GM12878 (cell line): ENCODE results near the gene TMEM167A. TPM values are rescaled to one million over a fixed set of nuclear protein-coding genes. Genes with fewer than 3 reads are reported as not detected.

ENCODE experiments used
- ATAC-seq: fragments of 200-7000 bp; cut with Tn5 transposase; 3 replicates; pipeline ENCODE4 v1.9.1; 2020; ENCODE audit warnings: mild to moderate bottlenecking, moderate library complexity
- BruUV-seq: library from RNA; stranded (reverse); fragments of 400-500 nt; replicated peaks from 2 replicates; lab custom pipeline; 2021; lab: Mats Ljungman, UMichigan
- CTCF ChIA-PET: fragments of 300-600 bp; sonication (Branson Sonifier 250); formaldehyde crosslinking; extraction: SDS; loops from one replicate; lab custom pipeline; 2021; ENCODE audit warnings: inconsistent platforms; lab: Yijun Ruan, JAX
- POLR2A ChIA-PET: fragments of 350-600 bp; formaldehyde crosslinking; extraction: SDS; loops from one replicate; lab custom pipeline; 2021; ENCODE audit warnings: inconsistent platforms; lab: Charles Lee
- RAD21 ChIA-PET: fragments of 300-600 bp; sonication (Branson Sonifier 250); formaldehyde crosslinking; loops from one replicate; lab custom pipeline; 2023; ENCODE audit warnings: antibody characterized with exemption; ENCODE audit not compliant: unreplicated experiment; lab: Charles Lee
- SMC1A ChIA-PET: fragments of 300-600 bp; sonication (Branson Sonifier 250); formaldehyde crosslinking; loops from one replicate; lab custom pipeline; 2023; ENCODE audit not compliant: unreplicated experiment, uncharacterized antibody; lab: Charles Lee
- DNase-seq: peaks from one replicate; pipeline ENCODE4 v3.0.0-alpha.2; 2011; ENCODE audit warnings: low read depth, low spot score
- FAIRE-seq: peaks from 3 replicates; lab custom pipeline; 2011; peaks lifted over from hg19 to GRCh38; lab: Jason Lieb, UNC
- H2AFZ ChIP-seq: 2 replicates; pipeline ENCODE4 v1.6.0; 2011; ENCODE audit warnings: low read depth, low read length, control low read depth; ENCODE audit not compliant: control insufficient read depth
- H3K27ac ChIP-seq: 2 replicates; pipeline ENCODE4 v1.5.1; 2011; ENCODE audit warnings: control low read depth; ENCODE audit not compliant: control insufficient read depth, insufficient read depth
- H3K27me3 ChIP-seq, 2 experiments: replicated peaks in 1 of 2; 2 replicates each; pipeline versions ENCODE4 v1.6.0 to v1.6.1; 2011; ENCODE audit warnings: low read length in 1 of 2; ENCODE audit not compliant: control insufficient read depth in 2 of 2, insufficient read depth in 2 of 2
- H3K36me3 ChIP-seq, 2 experiments: 2 replicates each; pipeline ENCODE4 v1.5.1; 2011; ENCODE audit warnings: low read length in 1 of 2; ENCODE audit not compliant: control insufficient read depth in 2 of 2, insufficient read depth in 2 of 2
- H3K4me1 ChIP-seq: 2 replicates; pipeline ENCODE4 v1.6.1; 2011; ENCODE audit warnings: mild to moderate bottlenecking, low read length, moderate library complexity, mixed read lengths; ENCODE audit not compliant: control insufficient read depth, insufficient read depth
- H3K4me2 ChIP-seq: 2 replicates; pipeline ENCODE4 v1.6.0; 2011; ENCODE audit warnings: control low read depth; ENCODE audit not compliant: control insufficient read depth, insufficient read depth
- H3K4me3 ChIP-seq: fragments of 200-600 bp; sonication (generic); 2 replicates; pipeline ENCODE4 v1.5.1; 2016
- H3K79me2 ChIP-seq: 2 replicates; pipeline ENCODE4 v1.6.0; 2011; ENCODE audit warnings: low read length; ENCODE audit not compliant: control insufficient read depth, insufficient read depth
- H3K9ac ChIP-seq: 2 replicates; pipeline ENCODE4 v1.8.0; 2011; ENCODE audit warnings: low read length, control low read depth, mixed read lengths; ENCODE audit not compliant: control insufficient read depth, insufficient read depth
- H3K9me3 ChIP-seq: replicated peaks from 3 replicates; pipeline ENCODE4 v1.5.1; 2011; ENCODE audit warnings: mild to moderate bottlenecking, low read length; ENCODE audit not compliant: control insufficient read depth, insufficient read depth
- H4K20me1 ChIP-seq: 2 replicates; pipeline ENCODE4 v1.6.0; 2011; ENCODE audit not compliant: control insufficient read depth, insufficient read depth
- ATF7 ChIP-seq: fragments of 450-650 bp; IDR thresholded peaks from 2 replicates; pipeline ENCODE4 v1.6.1; 2016; ENCODE audit warnings: low read depth, mild to moderate bottlenecking
- CHD1 ChIP-seq: IDR thresholded peaks from 2 replicates; pipeline ENCODE4 v1.6.1; 2012; ENCODE audit warnings: low read depth, low read length, improper control_type of control experiment
- ESRRA ChIP-seq: IDR thresholded peaks from 2 replicates; pipeline ENCODE4 v1.6.1; 2012; ENCODE audit warnings: mild to moderate bottlenecking, low read length, improper control_type of control experiment
- FOS ChIP-seq: IDR thresholded peaks from 3 replicates; pipeline ENCODE4 v1.6.1; 2011; ENCODE audit warnings: borderline replicate concordance; ENCODE audit not compliant: insufficient read length; ENCODE audit errors: extremely low read depth
- GABPA ChIP-seq: IDR thresholded peaks from 2 replicates; pipeline ENCODE4 v1.6.1; 2014; ENCODE audit warnings: antibody characterized with exemption, low read depth, mild to moderate bottlenecking, inconsistent platforms
- IRF4 ChIP-seq: IDR thresholded peaks from 2 replicates; pipeline ENCODE4 v1.6.1; 2011; ENCODE audit warnings: low read depth, low read length
- RBBP5 ChIP-seq: fragments of 200-600 bp; sonication (generic); conservative IDR thresholded peaks from 2 replicates; pipeline ENCODE4 v1.6.1; 2016
- SMAD1 ChIP-seq: fragments of 450-650 bp; IDR thresholded peaks from 2 replicates; pipeline ENCODE4 v1.6.1; 2018; ENCODE audit warnings: mild to moderate bottlenecking, low read depth; ENCODE audit not compliant: partially characterized antibody
- TBL1XR1 ChIP-seq: IDR thresholded peaks from 2 replicates; pipeline ENCODE4 v1.6.1; 2012; ENCODE audit warnings: low read depth, low read length, improper control_type of control experiment
- YY1 ChIP-seq: IDR thresholded peaks from 2 replicates; pipeline ENCODE4 v1.6.1; 2011; ENCODE audit warnings: low read depth, mild to moderate bottlenecking, low read length
- ZNF274 ChIP-seq: IDR thresholded peaks from one replicate; pipeline ENCODE4 v1.8.0; 2011; ENCODE audit not compliant: insufficient read length, insufficient read depth
- in situ Hi-C: fragments of 300-500 bp; cut with MboI; formaldehyde crosslinking; loops from 9 replicates; pipeline ENCODE4 v1.14.3; 2018; ENCODE audit warnings: mixed read lengths
- intact Hi-C: fragments of 100-400 bp; cut with micrococcal nuclease; formaldehyde crosslinking; loops from one replicate; pipeline ENCODE4 v1.14.2; 2022; ENCODE audit not compliant: unreplicated experiment
- polyA plus RNA-seq, 11 experiments: library from polyadenylated mRNA; depleted of rRNA in 4 of 11; unstranded in 6 of 11; stranded (reverse) in 5 of 11; fragments of >200 nt; fragmentation: Nextera tagmentation in 4 of 11; fragmentation: Illumina TruSeq in 1 of 11; extraction: Ambion mirVana in 4 of 11; extraction: Trizol in 1 of 11; gene quantifications; 1 replicate in 1 of 11; 2 replicates in 10 of 11; pipeline versions ENCODE4 v1.2.1 to v1.2.3, GENCODE V29; 2011 to 2016; ENCODE audit warnings: inconsistent platforms in 2 of 11, missing spikeins in 2 of 11, low read depth in 1 of 11
- total RNA-seq, 4 experiments: library from RNA; depleted of rRNA in 3 of 4; stranded (reverse); fragments of >200 nt in 3 of 4; fragmentation: Illumina TruSeq in 1 of 4; extraction: Trizol in 1 of 4; gene quantifications; 2 replicates each; pipeline versions ENCODE4 v1.2.1 to v1.2.3, GENCODE V29; 2013 to 2021
- TF ChIP-seq, protein P1 (sequence below): fragments of 450-650 bp; IDR thresholded peaks from 2 replicates; pipeline ENCODE4 v1.6.1; 2018; ENCODE audit warnings: mild to moderate bottlenecking, low read depth, moderate library complexity; ENCODE audit not compliant: partially characterized antibody
- TF ChIP-seq, protein P2 (sequence below): IDR thresholded peaks from 2 replicates; pipeline ENCODE4 v1.6.1; 2012; ENCODE audit warnings: low read depth, low read length, improper control_type of control experiment
- TF ChIP-seq, protein P3 (sequence below): fragments of 450-650 bp; formaldehyde crosslinking; IDR thresholded peaks from 2 replicates; pipeline ENCODE4 v1.4.0; 2022; ENCODE audit warnings: mild to moderate bottlenecking, moderate library complexity
- TF ChIP-seq, protein P4 (sequence below): IDR thresholded peaks from 2 replicates; pipeline ENCODE4 v1.6.1; 2011; ENCODE audit warnings: borderline replicate concordance, low read depth, mild to moderate bottlenecking, moderate library complexity, mixed read lengths, low read length; ENCODE audit not compliant: insufficient read depth; ENCODE audit errors: extremely low read length
- TF ChIP-seq, protein P5 (sequence below): IDR thresholded peaks from 2 replicates; pipeline ENCODE4 v1.6.1; 2011; ENCODE audit warnings: borderline replicate concordance, low read depth, mild to moderate bottlenecking, moderate library complexity, low read length; ENCODE audit not compliant: insufficient read depth, poor library complexity, severe bottlenecking

TMEM167A gene
- total and polyA plus RNA-seq, 10 of the 15 experiments (the other 5 are each of a cell fraction or from before 2014, with no cell fraction given) = 29.5 to 363 (median 85.6) TPM

DNA sequence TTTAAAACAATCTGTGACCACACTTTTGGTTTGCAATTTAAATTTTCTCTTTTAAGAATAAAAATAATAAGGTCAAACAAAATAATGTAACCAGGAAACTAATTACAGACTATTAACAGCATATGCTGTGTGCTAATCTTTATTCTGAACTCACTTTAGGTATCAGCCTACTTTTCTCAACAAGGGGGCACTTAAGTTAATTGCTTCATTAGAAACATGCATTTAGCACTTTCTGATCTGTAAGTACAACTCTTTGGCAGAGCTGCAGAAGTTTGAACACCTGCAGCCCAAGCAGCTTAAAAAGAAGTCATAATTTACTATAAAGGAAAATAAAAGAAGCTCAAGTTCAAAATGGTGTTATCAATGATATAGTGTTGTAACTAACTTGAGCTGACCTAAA is 21.8 kb upstream of the TMEM167A start:
- intact Hi-C loops (no loop called here), in situ Hi-C loops (no loop called here)
- Histone ChIP-seq H3K27ac (no peak overlapping the region), H3K4me1 (0 out of 2 replicates have a peak, but pooled peaks cover 6% of the 10 kb centered on the region), H3K9me3 (no peaks in the 10 kb centered on the region; the same call in 2 of the 3 replicates), H3K4me3 (no peak overlapping the region), H3K27me3 (no peaks in the 10 kb centered on the region), H3K9ac (no peak overlapping the region), H3K36me3 (no peaks in the 10 kb centered on the region), H3K79me2 (no peaks in the 10 kb centered on the region; the same call in 1 of the 2 replicates)
- ChIA-PET POLR2A (no interaction called here), RAD21 (no interaction called here), CTCF (no interaction called here)
- FAIRE-seq = no peak
- TF ChIP-seq FOS (no peak), YY1 (no peak), RBBP5 (no peak), CHD1 (no peak), TBL1XR1 (no peak), ATF7 (no peak), IRF4 (no peak), ESRRA (no peak), ZNF274 (no peak), SMAD1 (no peak), GABPA (no peak)
- TF ChIP-seq, protein P1, sequence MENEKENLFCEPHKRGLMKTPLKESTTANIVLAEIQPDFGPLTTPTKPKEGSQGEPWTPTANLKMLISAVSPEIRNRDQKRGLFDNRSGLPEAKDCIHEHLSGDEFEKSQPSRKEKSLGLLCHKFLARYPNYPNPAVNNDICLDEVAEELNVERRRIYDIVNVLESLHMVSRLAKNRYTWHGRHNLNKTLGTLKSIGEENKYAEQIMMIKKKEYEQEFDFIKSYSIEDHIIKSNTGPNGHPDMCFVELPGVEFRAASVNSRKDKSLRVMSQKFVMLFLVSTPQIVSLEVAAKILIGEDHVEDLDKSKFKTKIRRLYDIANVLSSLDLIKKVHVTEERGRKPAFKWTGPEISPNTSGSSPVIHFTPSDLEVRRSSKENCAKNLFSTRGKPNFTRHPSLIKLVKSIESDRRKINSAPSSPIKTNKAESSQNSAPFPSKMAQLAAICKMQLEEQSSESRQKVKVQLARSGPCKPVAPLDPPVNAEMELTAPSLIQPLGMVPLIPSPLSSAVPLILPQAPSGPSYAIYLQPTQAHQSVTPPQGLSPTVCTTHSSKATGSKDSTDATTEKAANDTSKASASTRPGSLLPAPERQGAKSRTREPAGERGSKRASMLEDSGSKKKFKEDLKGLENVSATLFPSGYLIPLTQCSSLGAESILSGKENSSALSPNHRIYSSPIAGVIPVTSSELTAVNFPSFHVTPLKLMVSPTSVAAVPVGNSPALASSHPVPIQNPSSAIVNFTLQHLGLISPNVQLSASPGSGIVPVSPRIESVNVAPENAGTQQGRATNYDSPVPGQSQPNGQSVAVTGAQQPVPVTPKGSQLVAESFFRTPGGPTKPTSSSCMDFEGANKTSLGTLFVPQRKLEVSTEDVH = no peak
- TF ChIP-seq, protein P2, sequence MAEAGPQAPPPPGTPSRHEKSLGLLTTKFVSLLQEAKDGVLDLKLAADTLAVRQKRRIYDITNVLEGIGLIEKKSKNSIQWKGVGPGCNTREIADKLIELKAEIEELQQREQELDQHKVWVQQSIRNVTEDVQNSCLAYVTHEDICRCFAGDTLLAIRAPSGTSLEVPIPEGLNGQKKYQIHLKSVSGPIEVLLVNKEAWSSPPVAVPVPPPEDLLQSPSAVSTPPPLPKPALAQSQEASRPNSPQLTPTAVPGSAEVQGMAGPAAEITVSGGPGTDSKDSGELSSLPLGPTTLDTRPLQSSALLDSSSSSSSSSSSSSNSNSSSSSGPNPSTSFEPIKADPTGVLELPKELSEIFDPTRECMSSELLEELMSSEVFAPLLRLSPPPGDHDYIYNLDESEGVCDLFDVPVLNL = no peak
- TF ChIP-seq, protein P3, sequence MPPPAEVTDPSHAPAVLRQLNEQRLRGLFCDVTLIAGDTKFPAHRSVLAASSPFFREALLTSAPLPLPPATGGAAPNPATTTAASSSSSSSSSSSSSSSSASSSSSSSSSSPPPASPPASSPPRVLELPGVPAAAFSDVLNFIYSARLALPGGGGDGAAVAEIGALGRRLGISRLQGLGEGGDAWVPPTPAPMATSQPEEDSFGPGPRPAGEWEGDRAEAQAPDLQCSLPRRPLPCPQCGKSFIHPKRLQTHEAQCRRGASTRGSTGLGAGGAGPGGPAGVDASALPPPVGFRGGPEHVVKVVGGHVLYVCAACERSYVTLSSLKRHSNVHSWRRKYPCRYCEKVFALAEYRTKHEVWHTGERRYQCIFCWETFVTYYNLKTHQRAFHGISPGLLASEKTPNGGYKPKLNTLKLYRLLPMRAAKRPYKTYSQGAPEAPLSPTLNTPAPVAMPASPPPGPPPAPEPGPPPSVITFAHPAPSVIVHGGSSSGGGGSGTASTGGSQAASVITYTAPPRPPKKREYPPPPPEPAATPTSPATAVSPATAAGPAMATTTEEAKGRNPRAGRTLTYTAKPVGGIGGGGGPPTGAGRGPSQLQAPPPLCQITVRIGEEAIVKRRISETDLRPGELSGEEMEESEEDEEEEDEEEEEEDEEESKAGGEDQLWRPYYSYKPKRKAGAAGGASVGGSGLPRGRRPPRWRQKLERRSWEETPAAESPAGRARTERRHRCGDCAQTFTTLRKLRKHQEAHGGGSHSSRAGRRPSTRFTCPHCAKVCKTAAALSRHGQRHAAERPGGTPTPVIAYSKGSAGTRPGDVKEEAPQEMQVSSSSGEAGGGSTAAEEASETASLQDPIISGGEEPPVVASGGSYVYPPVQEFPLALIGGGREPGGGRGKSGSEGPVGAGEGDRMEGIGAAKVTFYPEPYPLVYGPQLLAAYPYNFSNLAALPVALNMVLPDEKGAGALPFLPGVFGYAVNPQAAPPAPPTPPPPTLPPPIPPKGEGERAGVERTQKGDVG (CRISPR knock-in tag) = no peak
- TF ChIP-seq, protein P4, sequence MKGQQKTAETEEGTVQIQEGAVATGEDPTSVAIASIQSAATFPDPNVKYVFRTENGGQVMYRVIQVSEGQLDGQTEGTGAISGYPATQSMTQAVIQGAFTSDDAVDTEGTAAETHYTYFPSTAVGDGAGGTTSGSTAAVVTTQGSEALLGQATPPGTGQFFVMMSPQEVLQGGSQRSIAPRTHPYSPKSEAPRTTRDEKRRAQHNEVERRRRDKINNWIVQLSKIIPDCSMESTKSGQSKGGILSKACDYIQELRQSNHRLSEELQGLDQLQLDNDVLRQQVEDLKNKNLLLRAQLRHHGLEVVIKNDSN = no peak
- TF ChIP-seq, protein P5, sequence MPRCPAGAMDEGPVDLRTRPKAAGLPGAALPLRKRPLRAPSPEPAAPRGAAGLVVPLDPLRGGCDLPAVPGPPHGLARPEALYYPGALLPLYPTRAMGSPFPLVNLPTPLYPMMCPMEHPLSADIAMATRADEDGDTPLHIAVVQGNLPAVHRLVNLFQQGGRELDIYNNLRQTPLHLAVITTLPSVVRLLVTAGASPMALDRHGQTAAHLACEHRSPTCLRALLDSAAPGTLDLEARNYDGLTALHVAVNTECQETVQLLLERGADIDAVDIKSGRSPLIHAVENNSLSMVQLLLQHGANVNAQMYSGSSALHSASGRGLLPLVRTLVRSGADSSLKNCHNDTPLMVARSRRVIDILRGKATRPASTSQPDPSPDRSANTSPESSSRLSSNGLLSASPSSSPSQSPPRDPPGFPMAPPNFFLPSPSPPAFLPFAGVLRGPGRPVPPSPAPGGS = no peak
- TF ChIP-seq, all 136 proteins: peak for 0
- H2AFZ ChIP-seq = no peak overlapping the region
- no peak overlapping the region for H3K4me2 ChIP-seq
- no peak for ATAC-seq
- no TSS peak for BruUV-seq
- SMC1A ChIA-PET = no interaction called here
- DNase-seq = no peak
- H4K20me1 ChIP-seq = no peaks in the 10 kb centered on the region
